Astrocyte of the spinal cord (primary cell): ENCODE results near the gene MAPKAP1.

Experiments used
- DNase-seq: peaks from one replicate; pipeline ENCODE4 v3.0.0; 2011; ENCODE audit warnings: low read depth, low spot score
- H3K4me3 ChIP-seq: 2 replicates; pipeline ENCODE4 v1.5.1; 2011; ENCODE audit warnings: low read depth, mild to moderate bottlenecking, low read length, moderate library complexity
- in situ Hi-C: cut with HindIII; loops from 2 replicates; pipeline ENCODE4 v1.10.0; 2017; ENCODE audit warnings: low sequenced_read_pairs
- TF ChIP-seq, protein P1 (sequence below): IDR thresholded peaks from 2 replicates; pipeline ENCODE4 v1.5.1; 2012; ENCODE audit warnings: low read depth, mild to moderate bottlenecking, low read length, inconsistent platforms

Gene MAPKAP1

DNA sequence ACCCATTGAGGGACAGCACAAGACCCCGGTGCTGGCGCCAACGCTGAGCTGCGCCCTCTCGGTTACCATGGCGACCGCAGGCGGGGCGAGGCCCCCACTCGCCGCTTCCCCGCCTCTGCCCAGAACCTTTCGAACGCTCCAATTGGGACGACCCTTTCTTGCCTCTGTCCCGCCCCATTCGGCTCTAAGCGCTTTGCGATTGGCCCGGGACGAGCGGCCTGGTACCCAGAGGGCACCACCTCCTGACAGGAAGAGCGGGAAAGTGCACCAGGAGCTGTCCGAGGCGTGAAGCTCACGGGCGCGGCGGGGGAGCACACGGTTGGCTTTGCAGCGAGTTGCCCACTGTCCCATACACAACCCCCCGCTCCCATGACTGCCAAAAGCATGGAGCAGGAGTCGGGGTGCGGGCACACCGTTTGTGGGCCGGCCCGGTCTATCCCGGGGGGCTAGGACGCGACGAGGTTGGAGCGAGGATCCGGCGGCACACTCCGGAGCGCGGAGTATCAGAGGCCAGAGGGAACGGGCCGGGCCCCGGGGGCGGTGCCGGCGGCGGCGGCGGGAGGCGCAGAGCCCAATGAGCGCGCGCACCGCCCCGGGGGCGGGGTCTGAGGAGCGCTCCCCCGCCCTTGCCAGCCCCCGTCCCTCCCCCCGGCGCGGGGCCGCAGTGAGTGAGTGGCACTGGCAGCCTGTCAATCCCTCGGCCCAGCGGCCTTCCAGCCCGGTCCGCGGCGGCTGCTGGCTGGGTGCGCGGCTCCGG, 39.2 kb upstream of the MAPKAP1 start:
- in situ Hi-C loops = no loop called here
- peak; percentile 93 for DNase-seq
- TF ChIP-seq, protein P1, sequence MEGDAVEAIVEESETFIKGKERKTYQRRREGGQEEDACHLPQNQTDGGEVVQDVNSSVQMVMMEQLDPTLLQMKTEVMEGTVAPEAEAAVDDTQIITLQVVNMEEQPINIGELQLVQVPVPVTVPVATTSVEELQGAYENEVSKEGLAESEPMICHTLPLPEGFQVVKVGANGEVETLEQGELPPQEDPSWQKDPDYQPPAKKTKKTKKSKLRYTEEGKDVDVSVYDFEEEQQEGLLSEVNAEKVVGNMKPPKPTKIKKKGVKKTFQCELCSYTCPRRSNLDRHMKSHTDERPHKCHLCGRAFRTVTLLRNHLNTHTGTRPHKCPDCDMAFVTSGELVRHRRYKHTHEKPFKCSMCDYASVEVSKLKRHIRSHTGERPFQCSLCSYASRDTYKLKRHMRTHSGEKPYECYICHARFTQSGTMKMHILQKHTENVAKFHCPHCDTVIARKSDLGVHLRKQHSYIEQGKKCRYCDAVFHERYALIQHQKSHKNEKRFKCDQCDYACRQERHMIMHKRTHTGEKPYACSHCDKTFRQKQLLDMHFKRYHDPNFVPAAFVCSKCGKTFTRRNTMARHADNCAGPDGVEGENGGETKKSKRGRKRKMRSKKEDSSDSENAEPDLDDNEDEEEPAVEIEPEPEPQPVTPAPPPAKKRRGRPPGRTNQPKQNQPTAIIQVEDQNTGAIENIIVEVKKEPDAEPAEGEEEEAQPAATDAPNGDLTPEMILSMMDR = no peak
- peak overlapping the region; percentile 76 for H3K4me3 ChIP-seq

DNA sequence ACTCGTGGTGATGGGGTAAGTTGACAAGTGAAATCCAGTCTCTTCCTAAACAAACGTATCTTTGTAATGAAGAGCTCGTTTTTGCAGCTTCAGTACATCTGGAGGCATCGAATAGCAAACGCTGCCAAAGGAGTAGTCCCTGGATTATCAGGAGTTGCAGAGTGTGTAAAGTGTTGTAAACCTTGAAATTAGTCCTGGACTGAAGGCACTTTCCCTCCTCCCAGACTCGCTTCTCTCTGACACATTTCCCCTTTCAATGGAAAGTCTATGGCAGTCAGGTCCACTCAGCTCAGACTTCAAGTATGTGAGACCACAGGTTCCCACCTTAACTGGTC, 38.6 kb upstream of the MAPKAP1 start:
- in situ Hi-C loops = no loop called here
- TF ChIP-seq, protein P1 = no peak
- H3K4me3 ChIP-seq = peak overlapping the region; percentile 76
- DNase-seq = no peak

GRCh38 chr9:125745018-125745417, 38.0 kb upstream of the MAPKAP1 start:
- TF ChIP-seq, protein P1 = no peak
- H3K4me3 ChIP-seq = no peak overlapping the region
- in situ Hi-C loops = no loop called here
- DNase-seq = no peak

- peak; percentile 71 for DNase-seq
- TF ChIP-seq, protein P1 = no peak
- in situ Hi-C loops = no loop called here
- H3K4me3 ChIP-seq = no peak overlapping the region
Measured at GRCh38 chr9:125744616-125745015, 37.6 kb upstream of the MAPKAP1 start.

DNA sequence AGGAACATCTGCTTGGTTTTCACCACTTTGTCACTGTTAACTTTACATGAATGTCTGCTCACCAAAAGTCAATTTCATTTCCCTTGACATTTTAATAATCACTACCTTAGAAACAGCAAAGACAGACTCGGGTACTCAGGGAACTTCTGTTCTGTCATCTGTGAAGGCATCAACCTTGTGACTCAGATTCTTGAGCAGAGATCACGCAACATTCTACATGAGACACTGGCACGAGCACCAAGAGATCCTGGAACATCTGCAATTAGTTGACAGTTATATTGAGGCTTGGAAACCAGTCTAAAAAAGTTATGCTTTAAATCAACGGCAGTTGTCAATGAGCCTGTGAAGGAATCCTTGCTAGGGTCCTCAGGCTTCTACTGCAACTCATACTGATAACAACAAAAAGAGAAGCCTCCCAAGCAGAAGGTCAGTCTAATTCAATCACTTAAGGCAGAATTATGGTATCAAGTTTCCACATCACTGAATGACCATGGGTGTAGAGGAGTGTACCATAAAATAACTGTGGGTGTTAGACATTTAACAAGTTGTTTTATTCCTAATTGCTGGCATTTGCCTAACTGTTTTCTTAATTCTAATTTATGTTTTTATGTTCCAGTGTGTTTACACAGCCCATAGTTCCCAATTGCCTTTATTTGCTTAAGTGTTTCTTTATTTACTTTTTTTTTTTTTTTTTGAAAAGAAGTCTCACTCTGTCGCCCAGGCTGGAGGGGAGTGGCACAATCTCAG, 36.8 kb upstream of the MAPKAP1 start:
- TF ChIP-seq, protein P1 = no peak
- H3K4me3 ChIP-seq = no peak overlapping the region
- in situ Hi-C loops = no loop called here
- no peak for DNase-seq

- no peak for DNase-seq
- in situ Hi-C loops = no loop called here
- no peak overlapping the region for H3K4me3 ChIP-seq
- TF ChIP-seq, protein P1 = no peak
Measured at GRCh38 chr9:125742657-125743056, 35.6 kb upstream of the MAPKAP1 start.
